AG09309 (cell line): ENCODE measurements around the gene ITK.
"Not testable (repeated sequence)": the region's sequence is repeated elsewhere in the genome, so short reads cannot be mapped to it uniquely, and the experiment has no call there.

Experiments used
- DNase-seq: peaks from one replicate; pipeline ENCODE4 v3.0.0-alpha.2; 2010; ENCODE audit warnings: low read depth
- H3K4me3 ChIP-seq: 2 replicates; pipeline ENCODE4 v1.5.1; 2011; ENCODE audit warnings: mild to moderate bottlenecking, low read depth, low read length, moderate library complexity; ENCODE audit not compliant: control insufficient read depth
- CTCF ChIP-seq: IDR thresholded peaks from 2 replicates; pipeline ENCODE4 v1.5.1; 2011; ENCODE audit warnings: mild to moderate bottlenecking, low read depth, low read length, inconsistent platforms; ENCODE audit not compliant: insufficient read depth, control insufficient read depth; ENCODE audit errors: missing control alignments

The ITK gene

GRCh38 chr5:157205708-157206107 lies 25.1 kb downstream of the ITK start:
- TF ChIP-seq CTCF = no peak
- H3K4me3 ChIP-seq = no peak overlapping the region
- DNase-seq = no peak

- DNase-seq = peak; percentile 24
- not testable (repeated sequence) for H3K4me3 ChIP-seq
These were observed 30.0 kb downstream of the ITK start for GRCh38 chr5:157210652-157211051.

- DNase-seq = no peak
- no peak for TF ChIP-seq CTCF
These were observed 31.7 kb downstream of the ITK start for GRCh38 chr5:157212307-157212706.

DNA sequence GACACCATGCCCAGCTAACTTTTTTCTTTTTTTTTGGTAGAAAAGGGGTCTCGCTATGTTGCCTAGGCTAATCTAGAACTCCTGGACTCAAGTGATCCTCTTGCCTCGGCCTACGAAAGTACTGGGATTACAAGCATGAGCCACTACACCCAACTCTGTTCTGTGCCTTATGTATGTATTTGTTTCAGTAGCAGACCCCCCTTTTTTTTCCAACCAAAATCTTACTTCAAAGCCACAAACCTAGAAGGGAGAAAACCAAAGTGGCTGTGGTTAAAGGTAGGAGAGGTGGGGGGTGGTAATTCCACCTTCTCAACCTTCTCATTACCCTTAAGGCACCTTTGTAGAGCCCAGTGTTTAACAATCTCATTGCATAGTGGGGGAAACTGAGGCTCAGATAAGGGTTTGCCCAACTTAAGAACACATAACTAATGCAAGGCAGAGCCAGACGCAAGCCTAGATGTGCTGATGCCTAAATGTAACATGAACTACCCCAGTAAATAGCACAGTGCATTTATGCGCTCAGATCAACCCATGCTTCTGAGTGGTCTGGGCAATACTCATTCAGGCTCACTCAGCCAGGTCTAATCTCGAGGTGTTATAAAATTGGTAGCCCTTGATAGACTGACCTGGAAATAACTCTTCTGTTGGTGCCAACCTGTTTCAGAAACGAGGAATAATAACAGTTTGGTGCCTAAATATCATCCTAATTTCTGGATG lies 33.0 kb downstream of the ITK start:
- TF ChIP-seq CTCF = no peak
- H3K4me3 ChIP-seq = no peak overlapping the region
- no peak for DNase-seq

More at GRCh38 chr5:157212307-157212706, 31.7 kb downstream of the ITK start:
- H3K4me3 ChIP-seq = no peak overlapping the region

DNA sequence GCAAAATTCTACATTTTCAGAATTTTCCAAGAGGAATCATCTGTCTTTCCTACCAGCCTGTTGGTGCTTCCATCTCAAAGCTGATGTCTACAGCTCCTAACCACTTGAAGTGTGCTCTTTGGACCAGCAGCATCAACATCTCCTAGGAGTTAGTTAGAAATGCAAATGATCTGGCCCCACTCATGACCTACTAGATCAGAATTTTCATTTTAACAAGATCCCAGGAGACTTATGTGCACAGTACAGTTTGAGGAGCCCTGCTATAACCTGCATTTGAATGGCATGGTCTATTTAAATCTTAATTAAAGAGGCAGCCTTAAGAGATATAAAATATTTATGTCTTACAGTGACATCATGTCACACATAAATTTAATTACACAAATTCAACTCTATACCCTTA lies 33.8 kb downstream of the ITK start:
- H3K4me3 ChIP-seq = no peak overlapping the region
- no peak for TF ChIP-seq CTCF
- no peak for DNase-seq

GRCh38 chr5:157214861-157215513 lies 34.3 kb downstream of the ITK start:
- TF ChIP-seq CTCF = no peak
- H3K4me3 ChIP-seq = no peak overlapping the region
- DNase-seq = no peak

DNA sequence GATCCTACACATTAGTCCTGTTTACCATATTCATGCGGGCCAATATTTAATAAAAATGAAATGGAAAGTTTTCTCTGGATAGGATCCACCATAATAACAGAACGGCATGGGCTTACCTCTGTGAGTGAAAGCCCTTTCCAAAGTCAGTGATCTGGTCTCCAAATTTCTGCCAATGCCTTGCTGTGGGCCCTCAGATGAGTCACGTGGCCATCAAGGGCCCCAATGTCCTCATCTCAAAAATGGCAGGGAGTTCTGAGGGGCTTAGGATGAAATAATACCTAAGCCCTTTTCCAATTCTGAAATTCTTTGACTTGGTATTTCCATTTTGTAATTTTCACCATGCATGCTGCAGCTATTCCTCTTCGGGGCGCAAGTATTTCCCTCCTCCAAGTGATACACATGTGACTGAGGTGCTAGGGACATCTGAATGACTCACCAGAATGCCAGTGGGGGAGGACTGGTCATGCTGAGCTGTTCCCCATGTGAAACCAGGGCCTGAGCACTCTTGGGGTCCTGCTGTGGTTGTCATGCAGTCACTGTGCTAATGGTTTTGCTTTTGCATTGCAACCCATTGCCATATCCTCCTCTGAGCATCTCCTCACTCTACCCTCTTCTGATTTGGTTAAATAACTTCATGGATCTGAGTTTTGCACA lies 35.0 kb downstream of the ITK start:
- no peak for DNase-seq
- H3K4me3 ChIP-seq = no peak overlapping the region
- TF ChIP-seq CTCF = no peak
